ENCODE data around the gene DCAF12L1. TPM values are rescaled to one million over a fixed set of nuclear protein-coding genes. Genes with fewer than 3 reads are reported as not detected.

Gene DCAF12L1
- not detected for polyA plus RNA-seq (2013, experiment 1 of 2)
- polyA plus RNA-seq (2013, experiment 2 of 2) = not detected

- Histone ChIP-seq H3K4me3 (ENCODE audit: extremely low read depth, insufficient read depth, low read length, poor library complexity, severe bottlenecking) (peak within 1 kb of the TSS; percentile 19), H3K4me1 (ENCODE audit: control insufficient read depth, insufficient read depth, low read length, poor library complexity, severe bottlenecking) (no peaks in the 10 kb centered on the region), H3K36me3 (ENCODE audit: control insufficient read depth, insufficient read depth, low read length) (no peaks in the 10 kb centered on the region), H3K9me3 (ENCODE audit: control insufficient read depth, low read length) (no peaks in the 10 kb centered on the region), H3K27ac (ENCODE audit: low read depth, low read length, severe bottlenecking) (no peak within 1 kb of the TSS)
- WGBS, 2 experiments (ENCODE audit: insufficient coverage in 2 of 2) = 9 to 11% methylated on average over 25 to 31 of the region's 83 CpGs
Observed at GRCh38 chrX:126552313-126553022, at the start of gene DCAF12L1. Gene DCAF12L1, minus strand, starts transcription at chrX:126552814. Its CDS starts 206 bp downstream, at chrX:126552608.

GRCh38 chrX:126580877-126581276, 28.3 kb upstream of the DCAF12L1 start:
- no CpG with 5 or more reads among the region's 39 CpGs for WGBS, 2 experiments (ENCODE audit: insufficient coverage in 2 of 2)
- H3K4me1 ChIP-seq (ENCODE audit: control insufficient read depth, insufficient read depth, low read length, poor library complexity, severe bottlenecking) = no peaks in the 10 kb centered on the region
- no peak overlapping the region for H3K4me3 ChIP-seq (ENCODE audit: extremely low read depth, insufficient read depth, low read length, poor library complexity, severe bottlenecking)
- no peaks in the 10 kb centered on the region for H3K36me3 ChIP-seq (ENCODE audit: control insufficient read depth, insufficient read depth, low read length)
- H3K9me3 ChIP-seq (ENCODE audit: control insufficient read depth, low read length) = no peaks in the 10 kb centered on the region
- H3K27ac ChIP-seq (ENCODE audit: low read depth, low read length, severe bottlenecking) = no peak overlapping the region

- H3K9me3 ChIP-seq (ENCODE audit: control insufficient read depth, low read length) = no peaks in the 10 kb centered on the region
- H3K4me3 ChIP-seq (ENCODE audit: extremely low read depth, insufficient read depth, low read length, poor library complexity, severe bottlenecking) = no peak overlapping the region
- H3K27ac ChIP-seq (ENCODE audit: low read depth, low read length, severe bottlenecking) = no peak overlapping the region
- H3K36me3 ChIP-seq (ENCODE audit: control insufficient read depth, insufficient read depth, low read length) = no peaks in the 10 kb centered on the region
- WGBS, 2 experiments (ENCODE audit: insufficient coverage in 2 of 2) = no CpG with 5 or more reads among the region's 1 CpG
- no peaks in the 10 kb centered on the region for H3K4me1 ChIP-seq (ENCODE audit: control insufficient read depth, insufficient read depth, low read length, poor library complexity, severe bottlenecking)
Observed at GRCh38 chrX:126575911-126576310, 23.3 kb upstream of the DCAF12L1 start.

GRCh38 chrX:126557151-126557550, 4.5 kb upstream of the DCAF12L1 start:
- WGBS, 2 experiments (ENCODE audit: insufficient coverage in 2 of 2) = no CpG with 5 or more reads among the region's 1 CpG
- H3K27ac ChIP-seq (ENCODE audit: low read depth, low read length, severe bottlenecking) = no peak overlapping the region

GRCh38 chrX:126551725-126552312, 795 bp downstream of the DCAF12L1 start:
- no peaks in the 10 kb centered on the region for H3K4me1 ChIP-seq (ENCODE audit: control insufficient read depth, insufficient read depth, low read length, poor library complexity, severe bottlenecking)
- WGBS, 2 experiments (ENCODE audit: insufficient coverage in 2 of 2) = 92 to 95% methylated on average over 11 to 32 of the region's 43 CpGs
- no peaks in the 10 kb centered on the region for H3K36me3 ChIP-seq (ENCODE audit: control insufficient read depth, insufficient read depth, low read length)
- H3K27ac ChIP-seq (ENCODE audit: low read depth, low read length, severe bottlenecking) = no peak overlapping the region
- H3K4me3 ChIP-seq (ENCODE audit: extremely low read depth, insufficient read depth, low read length, poor library complexity, severe bottlenecking) = no peak overlapping the region
- no peaks in the 10 kb centered on the region for H3K9me3 ChIP-seq (ENCODE audit: control insufficient read depth, low read length)

More at GRCh38 chrX:126557151-126557550, 4.5 kb upstream of the DCAF12L1 start:
- Histone ChIP-seq H3K9me3 (ENCODE audit: control insufficient read depth, low read length) (no peaks in the 10 kb centered on the region), H3K4me1 (ENCODE audit: control insufficient read depth, insufficient read depth, low read length, poor library complexity, severe bottlenecking) (no peaks in the 10 kb centered on the region), H3K4me3 (ENCODE audit: extremely low read depth, insufficient read depth, low read length, poor library complexity, severe bottlenecking) (no peak overlapping the region), H3K36me3 (ENCODE audit: control insufficient read depth, insufficient read depth, low read length) (no peaks in the 10 kb centered on the region)

- WGBS, 2 experiments (ENCODE audit: insufficient coverage in 2 of 2) = 93 to 94% methylated on average over 8 to 11 of the region's 17 CpGs
- no peaks in the 10 kb centered on the region for H3K4me1 ChIP-seq (ENCODE audit: control insufficient read depth, insufficient read depth, low read length, poor library complexity, severe bottlenecking)
- no peaks in the 10 kb centered on the region for H3K9me3 ChIP-seq (ENCODE audit: control insufficient read depth, low read length)
- no peak overlapping the region for H3K4me3 ChIP-seq (ENCODE audit: extremely low read depth, insufficient read depth, low read length, poor library complexity, severe bottlenecking)
- H3K36me3 ChIP-seq (ENCODE audit: control insufficient read depth, insufficient read depth, low read length) = no peaks in the 10 kb centered on the region
- no peak overlapping the region for H3K27ac ChIP-seq (ENCODE audit: low read depth, low read length, severe bottlenecking)
Observed at GRCh38 chrX:126551306-126551705, 1.3 kb downstream of the DCAF12L1 start.

GRCh38 chrX:126550816-126551215, 1.8 kb downstream of the DCAF12L1 start:
- 82 to 97% methylated on average over 3 to 4 of the region's 6 CpGs for WGBS, 2 experiments (ENCODE audit: insufficient coverage in 2 of 2)
- no peak overlapping the region for H3K27ac ChIP-seq (ENCODE audit: low read depth, low read length, severe bottlenecking)
- H3K4me3 ChIP-seq (ENCODE audit: extremely low read depth, insufficient read depth, low read length, poor library complexity, severe bottlenecking) = no peak overlapping the region
- no peaks in the 10 kb centered on the region for H3K9me3 ChIP-seq (ENCODE audit: control insufficient read depth, low read length)
- H3K36me3 ChIP-seq (ENCODE audit: control insufficient read depth, insufficient read depth, low read length) = no peaks in the 10 kb centered on the region
- H3K4me1 ChIP-seq (ENCODE audit: control insufficient read depth, insufficient read depth, low read length, poor library complexity, severe bottlenecking) = no peaks in the 10 kb centered on the region

GRCh38 chrX:126509923-126510322, 42.7 kb downstream of the DCAF12L1 start:
- H3K4me1 ChIP-seq (ENCODE audit: control insufficient read depth, insufficient read depth, low read length, poor library complexity, severe bottlenecking) = no peaks in the 10 kb centered on the region
- no peak overlapping the region for H3K4me3 ChIP-seq (ENCODE audit: extremely low read depth, insufficient read depth, low read length, poor library complexity, severe bottlenecking)
- 68% methylated on average over 2 of the region's 3 CpGs; no CpG with 5 or more reads in 1 of the 2 experiments for WGBS, 2 experiments (ENCODE audit: insufficient coverage in 2 of 2)
- H3K36me3 ChIP-seq (ENCODE audit: control insufficient read depth, insufficient read depth, low read length) = no peaks in the 10 kb centered on the region
- no peak overlapping the region for H3K27ac ChIP-seq (ENCODE audit: low read depth, low read length, severe bottlenecking)
- no peaks in the 10 kb centered on the region for H3K9me3 ChIP-seq (ENCODE audit: control insufficient read depth, low read length)
